Measurements from ENCODE around the gene GUF1.
A peak's percentile ranks its signal among the peaks of the same experiment; 100 is the strongest.

The GUF1 gene

DNA sequence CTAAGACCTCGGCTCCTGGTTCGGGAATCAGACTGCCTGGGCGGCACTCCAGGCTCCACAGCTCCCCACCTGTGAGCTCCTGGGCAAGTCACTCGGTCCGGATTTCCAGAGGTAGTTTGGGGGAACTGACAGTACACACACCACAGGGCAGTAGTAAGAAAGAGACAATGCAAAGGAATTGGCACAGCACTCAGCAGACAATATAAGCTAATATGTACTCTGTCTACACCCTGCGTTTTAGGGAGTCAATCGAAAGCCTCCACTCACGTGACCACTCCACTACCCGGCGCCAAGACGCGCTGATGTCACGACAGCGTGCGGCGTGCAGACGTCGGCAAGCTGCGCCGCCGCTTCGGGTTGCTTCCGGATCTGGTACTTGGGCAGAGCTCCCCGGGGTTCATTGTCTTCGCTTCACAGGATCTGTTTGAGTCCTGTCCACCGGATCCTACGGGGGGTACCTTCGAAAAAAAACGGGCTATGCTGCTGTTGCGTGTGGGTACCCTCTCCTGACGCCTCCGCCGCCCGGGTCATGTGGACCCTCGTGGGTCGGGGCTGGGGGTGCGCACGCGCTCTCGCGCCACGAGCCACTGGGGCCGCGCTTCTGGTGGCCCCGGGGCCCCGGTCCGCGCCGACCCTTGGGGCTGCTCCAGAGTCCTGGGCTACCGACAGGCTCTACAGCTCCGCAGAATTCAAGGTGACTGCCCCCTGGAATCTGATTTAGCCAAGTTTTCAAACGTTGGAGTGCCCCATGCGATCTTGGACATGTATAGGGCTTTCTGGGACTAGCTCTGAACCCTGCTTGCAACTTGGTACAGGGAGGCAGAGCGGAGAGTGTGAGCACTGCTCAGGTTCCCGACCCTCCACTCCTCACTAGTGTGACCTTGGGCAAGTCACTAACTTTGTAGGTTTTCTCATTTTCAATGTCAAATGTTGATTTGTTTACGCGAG, at the start of gene GUF1:
TSS of gene GUF1 (plus strand) at position 327 of the 948 bp plus-strand sequence. CDS start at position 530, 203 bp downstream.
- DNase-seq, result peak; percentile 88

GRCh38 chr4:44629280-44629866, 48.8 kb upstream of the GUF1 start:
- peak; percentile 9 for DNase-seq

- no peak for DNase-seq
These were observed 46.1 kb upstream of the GUF1 start for GRCh38 chr4:44632089-44632488.

DNA sequence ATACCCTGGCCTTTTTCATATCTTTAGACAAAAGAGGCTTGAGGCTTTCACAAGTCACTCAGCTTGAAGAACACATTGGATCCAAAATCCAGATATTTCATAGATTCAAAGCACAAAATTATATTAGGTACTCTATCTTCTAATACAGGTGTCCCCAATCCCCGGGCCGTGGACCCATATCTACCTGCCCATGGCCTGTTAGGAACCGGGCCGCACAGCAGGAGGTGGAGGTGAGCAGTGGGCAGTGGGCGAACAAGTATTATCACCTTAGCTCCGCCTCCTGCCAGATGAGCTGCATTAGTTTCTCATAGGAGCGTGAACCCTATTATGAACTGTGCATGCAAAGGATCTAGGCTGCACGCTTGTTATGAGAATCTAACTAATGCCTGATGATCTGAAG, 45.5 kb upstream of the GUF1 start:
- DNase-seq, result no peak

DNA sequence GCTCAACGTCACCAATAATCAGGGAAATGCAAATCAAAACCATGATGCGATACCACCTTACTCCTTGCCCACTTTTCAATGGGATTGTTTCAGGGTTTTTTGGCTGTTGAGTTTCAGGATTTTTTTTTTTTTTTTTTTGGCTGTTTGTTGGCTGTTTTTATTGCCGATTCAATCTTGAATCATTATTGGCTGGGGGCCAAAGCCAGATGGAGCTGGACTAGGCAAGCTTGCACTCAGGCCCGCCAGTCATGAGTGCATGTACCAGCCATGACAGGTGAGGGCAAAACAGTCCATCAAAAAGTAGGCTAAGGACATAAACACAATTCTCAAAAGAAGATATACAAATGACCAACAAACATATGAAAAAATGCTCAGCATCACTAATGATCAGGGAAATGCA, 40.1 kb upstream of the GUF1 start:
- DNase-seq, result no peak

DNA sequence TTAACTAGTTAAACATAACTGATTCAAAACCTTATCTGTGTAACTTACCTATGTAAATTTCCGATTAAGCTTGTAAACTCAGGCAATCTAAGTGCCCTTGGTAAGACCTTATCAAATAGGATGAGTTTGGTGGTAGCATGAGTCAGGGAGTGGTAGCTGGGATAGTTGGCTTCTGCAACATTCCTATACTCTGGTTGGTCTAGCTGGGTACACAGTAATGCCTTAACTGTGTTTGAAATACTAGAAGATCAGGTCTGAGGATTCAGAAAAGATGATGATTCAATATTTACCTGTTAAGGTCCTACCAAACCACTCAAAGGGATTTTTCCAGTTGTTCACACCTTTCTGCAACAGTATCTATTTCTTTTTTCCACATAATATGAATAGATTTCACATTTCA, 32.1 kb upstream of the GUF1 start:
- no peak for DNase-seq

GRCh38 chr4:44651425-44651824, 26.8 kb upstream of the GUF1 start, which contains the start of gene YIPF7:
Gene YIPF7 (minus strand): TSS chr4:44651625. CDS start chr4:44650100, 1,525 bp downstream.
- no peak for DNase-seq

DNA sequence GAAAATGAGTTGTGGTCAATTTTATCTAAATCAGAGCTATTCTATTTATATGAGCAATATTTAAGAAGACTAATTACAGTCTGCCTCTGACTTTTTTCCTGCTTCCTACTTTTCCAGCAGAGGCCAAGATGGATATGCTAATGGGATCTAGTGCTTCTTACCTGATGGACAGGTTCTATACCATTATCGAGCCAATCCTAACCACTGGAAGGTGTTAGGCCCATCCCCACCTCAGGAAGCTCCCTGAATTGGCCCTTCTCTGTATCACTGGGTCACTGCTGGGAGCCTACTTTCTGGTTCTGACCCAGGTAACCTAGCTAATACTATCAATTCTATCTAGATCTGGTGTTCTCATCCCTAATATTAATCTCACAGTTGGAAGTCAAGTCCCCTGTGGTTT, 26.2 kb upstream of the GUF1 start:
- no peak for DNase-seq

GRCh38 chr4:44660396-44660795, 17.8 kb upstream of the GUF1 start:
- DNase-seq, result no peak

- DNase-seq, result no peak
These were observed 16.1 kb upstream of the GUF1 start for GRCh38 chr4:44661940-44662622.

- no peak for DNase-seq
These were observed 15.6 kb upstream of the GUF1 start for GRCh38 chr4:44662623-44663005.

DNA sequence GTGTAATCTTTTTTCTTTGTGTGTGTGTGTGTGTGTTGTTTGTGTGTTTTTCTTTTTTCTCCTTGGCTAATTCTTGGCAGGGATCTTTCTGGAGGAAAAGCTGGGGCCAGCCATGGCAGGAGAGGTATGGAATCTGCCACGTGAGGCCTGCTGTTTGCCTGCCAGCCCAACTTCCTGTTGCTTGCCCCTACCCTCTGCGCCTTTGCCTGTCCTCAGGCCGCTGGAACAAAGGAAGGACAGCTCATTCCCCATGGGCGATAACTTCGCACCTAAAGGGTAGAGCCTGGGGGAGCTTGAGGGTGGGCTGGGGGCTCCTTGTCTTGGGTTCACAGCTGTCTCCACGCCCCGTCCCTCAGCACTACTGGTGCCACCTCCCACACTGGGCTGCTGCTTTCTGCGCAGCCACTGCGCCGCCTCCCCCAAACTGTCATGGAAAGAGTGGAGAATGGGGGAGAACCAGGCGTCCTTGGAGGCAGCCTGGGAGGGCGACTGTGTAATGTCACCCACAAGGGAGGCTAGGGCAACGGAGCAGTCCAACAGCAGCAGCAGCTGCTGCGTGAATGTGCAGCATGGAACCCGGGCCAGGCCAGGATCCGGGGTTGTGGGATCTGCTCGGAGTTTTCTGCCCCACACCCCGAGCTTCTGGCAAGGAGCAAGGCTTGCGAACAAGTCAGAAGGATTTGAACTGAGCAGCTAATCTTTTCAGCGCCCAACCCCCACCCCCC, 14.5 kb upstream of the GUF1 start:
- DNase-seq, result no peak

- DNase-seq, result no peak
These were observed 9.7 kb upstream of the GUF1 start for GRCh38 chr4:44668526-44668925.

GRCh38 chr4:44670506-44671199, 7.6 kb upstream of the GUF1 start:
- DNase-seq, result no peak

GRCh38 chr4:44671636-44672035, 6.6 kb upstream of the GUF1 start:
- no peak for DNase-seq

- DNase-seq, result no peak
These were observed 3.7 kb upstream of the GUF1 start for GRCh38 chr4:44674471-44674870.

GRCh38 chr4:44675366-44675765, 2.9 kb upstream of the GUF1 start:
- DNase-seq, result no peak

DNA sequence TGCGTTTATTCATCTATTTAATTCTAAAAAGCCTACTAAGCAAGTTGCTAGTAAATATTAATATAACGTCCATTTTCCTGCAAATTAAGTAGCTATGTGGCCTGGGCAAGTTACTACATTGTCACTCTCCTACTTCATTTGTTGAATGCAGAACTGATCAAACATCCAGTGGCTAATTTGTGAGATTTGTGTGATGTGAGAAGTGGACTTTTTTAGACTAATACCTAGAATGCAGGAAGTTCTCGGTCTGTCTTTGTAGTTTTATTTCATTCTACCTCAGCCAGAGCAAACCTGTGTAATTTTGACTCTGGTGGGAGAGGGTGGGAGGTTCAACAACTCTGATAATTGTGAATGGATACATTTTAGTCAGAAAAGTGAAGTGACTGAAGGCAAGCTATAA, 840 bp downstream of the GUF1 start:
- no peak for DNase-seq

DNA sequence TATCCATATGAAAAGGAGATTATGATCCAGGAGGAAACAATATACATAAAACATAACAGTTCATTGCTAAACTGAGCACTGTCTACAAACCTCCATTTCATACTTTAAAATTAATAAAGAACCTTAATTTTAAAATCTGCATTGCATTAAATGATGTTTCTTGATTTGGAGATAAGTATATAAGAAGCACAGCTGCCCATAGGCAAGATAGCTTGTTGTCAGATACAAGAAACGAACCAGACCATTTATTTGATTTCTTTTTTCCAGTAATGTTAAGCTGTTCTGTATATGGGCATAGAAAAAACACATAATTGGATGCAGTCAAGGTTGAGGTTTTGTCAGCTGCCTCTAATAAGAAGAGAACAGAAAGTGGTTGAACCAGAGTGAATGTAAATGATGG, 6.4 kb downstream of the GUF1 start:
- no peak for DNase-seq

DNA sequence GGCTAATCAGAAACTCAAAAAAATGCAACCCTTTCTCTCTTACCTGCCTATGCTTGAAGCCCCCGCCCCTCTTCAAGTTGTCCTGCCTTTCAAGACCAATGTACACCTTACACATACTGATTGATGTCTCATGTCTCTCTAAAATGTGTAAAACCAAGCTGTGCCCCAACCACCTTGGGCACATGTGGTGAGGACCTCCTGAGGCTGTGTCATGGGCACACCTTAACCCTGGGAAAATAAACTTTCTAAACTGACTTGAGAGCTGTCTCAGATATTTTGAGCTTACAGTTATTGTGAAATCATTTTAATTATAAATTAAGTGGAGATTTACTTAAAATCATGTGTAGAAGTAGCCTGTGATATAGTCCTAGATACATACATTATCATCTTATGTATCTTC, 22.2 kb downstream of the GUF1 start:
- no peak for DNase-seq

GRCh38 chr4:44701037-44701436, 22.8 kb downstream of the GUF1 start:
- no peak for DNase-seq

GRCh38 chr4:44704673-44705072, 26.5 kb downstream of the GUF1 start:
- no peak for DNase-seq
